Liver (tissue), 9 donors: ENCODE measurements around the gene VAPB. TPM values are rescaled to one million over a fixed set of nuclear protein-coding genes. Genes with fewer than 3 reads are reported as not detected.

ENCODE experiments used
- DNase-seq: peaks from one replicate; pipeline ENCODE4 v3.0.0-alpha.2; 2017; ENCODE audit warnings: low spot score
- H3K27ac ChIP-seq, 2 donors: one replicate each; pipeline ENCODE4 v1.7.0; 2013; ENCODE audit warnings: inconsistent platforms in 2 of 2, low read length in 2 of 2, control low read depth in 1 of 2, low read depth in 1 of 2, mild to moderate bottlenecking in 1 of 2
- H3K27me3 ChIP-seq, 4 donors: one replicate each; pipeline versions ENCODE4 v1.6.1 to v1.7.0; 2013; ENCODE audit warnings: low read length in 3 of 4, inconsistent platforms in 1 of 4, mild to moderate bottlenecking in 1 of 4, moderate library complexity in 1 of 4; ENCODE audit not compliant: control insufficient read depth in 4 of 4, insufficient read depth in 4 of 4
- H3K36me3 ChIP-seq, 4 donors: one replicate each; pipeline versions ENCODE4 v1.6.1 to v1.7.0; 2013; ENCODE audit warnings: low read length in 3 of 4, mild to moderate bottlenecking in 3 of 4, low read depth in 1 of 4, moderate library complexity in 1 of 4; ENCODE audit not compliant: control insufficient read depth in 4 of 4, insufficient read depth in 3 of 4
- H3K4me1 ChIP-seq, 4 donors: one replicate each; pipeline versions ENCODE4 v1.6.1 to v1.7.0; 2013; ENCODE audit warnings: low read length in 3 of 4, mild to moderate bottlenecking in 3 of 4, moderate library complexity in 1 of 4; ENCODE audit not compliant: control insufficient read depth in 4 of 4, insufficient read depth in 4 of 4
- H3K4me3 ChIP-seq, 3 donors: one replicate each; pipeline versions ENCODE4 v1.6.1 to v1.7.0; 2013; ENCODE audit warnings: low read length in 3 of 3, control low read depth in 1 of 3, low read depth in 1 of 3, mild to moderate bottlenecking in 1 of 3
- H3K9ac ChIP-seq, 2 donors: one replicate each; pipeline ENCODE4 v1.7.0; 2013; ENCODE audit warnings: low read length in 2 of 2, mild to moderate bottlenecking in 2 of 2, moderate library complexity in 2 of 2, control low read depth in 1 of 2, low read depth in 1 of 2
- H3K9me3 ChIP-seq, 4 donors: one replicate each; pipeline versions ENCODE4 v1.6.1 to v1.7.0; 2013; ENCODE audit warnings: low read length in 3 of 4; ENCODE audit not compliant: control insufficient read depth in 4 of 4
- EGR1 ChIP-seq, 2 donors: IDR thresholded peaks; 2 replicates each; pipeline ENCODE4 v1.6.1; 2016 to 2018; ENCODE audit warnings: antibody characterized with exemption in 2 of 2, low read depth in 2 of 2
- FOXA1 ChIP-seq: IDR thresholded peaks from 2 replicates; pipeline ENCODE4 v1.6.1; 2016; ENCODE audit warnings: antibody characterized with exemption
- FOXA2 ChIP-seq: IDR thresholded peaks from 2 replicates; pipeline ENCODE4 v1.6.1; 2016; ENCODE audit warnings: antibody characterized with exemption
- NR2F2 ChIP-seq: IDR thresholded peaks from 2 replicates; pipeline ENCODE4 v1.6.1; 2016; ENCODE audit warnings: antibody characterized with exemption
- RAD21 ChIP-seq, 2 donors: IDR thresholded peaks; 2 replicates each; pipeline ENCODE4 v1.6.1; 2016; ENCODE audit warnings: antibody characterized with exemption in 2 of 2, mild to moderate bottlenecking in 2 of 2
- RXRA ChIP-seq, 2 donors: IDR thresholded peaks; 2 replicates each; pipeline ENCODE4 v1.6.1; 2017 to 2018; ENCODE audit warnings: antibody characterized with exemption in 2 of 2, mild to moderate bottlenecking in 1 of 2
- SP1 ChIP-seq: IDR thresholded peaks from 2 replicates; pipeline ENCODE4 v1.6.1; 2018; ENCODE audit warnings: antibody characterized with exemption, mild to moderate bottlenecking
- TAF1 ChIP-seq: conservative IDR thresholded peaks from 2 replicates; pipeline ENCODE4 v1.6.1; 2016; ENCODE audit warnings: antibody characterized with exemption, mild to moderate bottlenecking
- YY1 ChIP-seq: IDR thresholded peaks from 2 replicates; pipeline ENCODE4 v1.6.1; 2016; ENCODE audit warnings: antibody characterized with exemption, mild to moderate bottlenecking
- ZBTB33 ChIP-seq: IDR thresholded peaks from 2 replicates; pipeline ENCODE4 v1.6.1; 2016; ENCODE audit warnings: antibody characterized with exemption
- WGBS: extraction: QIAGEN DNeasy Blood & Tissue Kit; methylation state at CpG from one replicate; pipeline ENCODE4 v1.1.7; 2013; 5-methylcytosine and 5-hydroxymethylcytosine counted together
- polyA plus RNA-seq, 2 donors: library from polyadenylated mRNA; stranded (reverse) in 1 of 2; unstranded in 1 of 2; fragments of 200-250 nt in 1 of 2; fragments of >200 nt in 1 of 2; fragmentation: Nextera tagmentation in 1 of 2; extraction: Ambion mirVana in 1 of 2; gene quantifications; one replicate each; pipeline versions ENCODE4 v1.2.1 to v1.2.3, GENCODE V29; 2013 to 2015
- total RNA-seq, 2 donors: library from RNA; depleted of rRNA; stranded (reverse); fragments of >200 nt; gene quantifications; one replicate each; pipeline ENCODE4 v1.2.3, GENCODE V29; 2014
- TF ChIP-seq, protein P1 (sequence below): fragments of 150-350 bp; IDR thresholded peaks from 2 replicates; pipeline ENCODE4 v1.5.1; 2017; ENCODE audit warnings: improper control_type of control experiment, low read depth, low read length; ENCODE audit not compliant: missing input control
- TF ChIP-seq, protein P2 (sequence below): IDR thresholded peaks from 2 replicates; pipeline ENCODE4 v1.6.1; 2016; ENCODE audit warnings: antibody characterized with exemption
- donor health status: healthy.
- donor health status: healthy.
- donor health status: healthy.
- donor health status: healthy.
- donor health status: healthy.

VAPB gene
- total and polyA plus RNA-seq, 4 donors: 12.2 to 21.7 (median 18.5) TPM

- TF ChIP-seq ZBTB33 (no peak), RXRA (IDR thresholded peaks at IDR 0.05) (no peak), RAD21 (IDR thresholded peaks at IDR 0.05) (no peak)
Observed at GRCh38 chr20:58440021-58440767, 51.2 kb downstream of the VAPB start (continued).

GRCh38 chr20:58441723-58442122 lies 52.7 kb downstream of the VAPB start:
- no peaks in the 10 kb centered on the region for H3K9me3 ChIP-seq
- H3K4me1 ChIP-seq: peaks cover 6 to 11% (median 7%) of the 10 kb centered on the region in 4 donors
- DNase-seq: no peak
- no peak overlapping the region for H3K4me3 ChIP-seq
- TF ChIP-seq, protein P1, sequence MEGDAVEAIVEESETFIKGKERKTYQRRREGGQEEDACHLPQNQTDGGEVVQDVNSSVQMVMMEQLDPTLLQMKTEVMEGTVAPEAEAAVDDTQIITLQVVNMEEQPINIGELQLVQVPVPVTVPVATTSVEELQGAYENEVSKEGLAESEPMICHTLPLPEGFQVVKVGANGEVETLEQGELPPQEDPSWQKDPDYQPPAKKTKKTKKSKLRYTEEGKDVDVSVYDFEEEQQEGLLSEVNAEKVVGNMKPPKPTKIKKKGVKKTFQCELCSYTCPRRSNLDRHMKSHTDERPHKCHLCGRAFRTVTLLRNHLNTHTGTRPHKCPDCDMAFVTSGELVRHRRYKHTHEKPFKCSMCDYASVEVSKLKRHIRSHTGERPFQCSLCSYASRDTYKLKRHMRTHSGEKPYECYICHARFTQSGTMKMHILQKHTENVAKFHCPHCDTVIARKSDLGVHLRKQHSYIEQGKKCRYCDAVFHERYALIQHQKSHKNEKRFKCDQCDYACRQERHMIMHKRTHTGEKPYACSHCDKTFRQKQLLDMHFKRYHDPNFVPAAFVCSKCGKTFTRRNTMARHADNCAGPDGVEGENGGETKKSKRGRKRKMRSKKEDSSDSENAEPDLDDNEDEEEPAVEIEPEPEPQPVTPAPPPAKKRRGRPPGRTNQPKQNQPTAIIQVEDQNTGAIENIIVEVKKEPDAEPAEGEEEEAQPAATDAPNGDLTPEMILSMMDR: no peak
- TF ChIP-seq EGR1 (IDR thresholded peaks at IDR 0.05; ENCODE audit: low read depth in 2 of 2) (no peak), YY1 (no peak), FOXA1 (no peak), ZBTB33 (no peak), FOXA2 (no peak), NR2F2 (no peak), TAF1 (no peak)
- TF ChIP-seq, protein P2, sequence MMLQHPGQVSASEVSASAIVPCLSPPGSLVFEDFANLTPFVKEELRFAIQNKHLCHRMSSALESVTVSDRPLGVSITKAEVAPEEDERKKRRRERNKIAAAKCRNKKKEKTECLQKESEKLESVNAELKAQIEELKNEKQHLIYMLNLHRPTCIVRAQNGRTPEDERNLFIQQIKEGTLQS: no peak
- H3K9ac ChIP-seq: no peak overlapping the region
- H3K27ac ChIP-seq: no peak overlapping the region
- peaks cover 0 to 30% (median 17%) of the 10 kb centered on the region in 4 donors for H3K36me3 ChIP-seq
- no peaks in the 10 kb centered on the region for H3K27me3 ChIP-seq

GRCh38 chr20:58444746-58445255 lies 55.8 kb downstream of the VAPB start:
- no peak overlapping the region for H3K27ac ChIP-seq
- no peaks in the 10 kb centered on the region for H3K4me1 ChIP-seq
- no peak overlapping the region for H3K9ac ChIP-seq
- no peaks in the 10 kb centered on the region for H3K27me3 ChIP-seq
- no peak for DNase-seq
- peaks cover 1 to 30% (median 17%) of the 10 kb centered on the region in 4 donors for H3K36me3 ChIP-seq
- TF ChIP-seq SP1 (no peak), RXRA (IDR thresholded peaks at IDR 0.05) (no peak)
- H3K9me3 ChIP-seq: no peaks in the 10 kb centered on the region
- no peak overlapping the region for H3K4me3 ChIP-seq
- 94% methylated on average over 5 of the region's 5 CpGs for WGBS
